NB4 (cell line): Measurements from ENCODE around the gene TSPAN18.

ENCODE experiments used
- CTCF ChIP-seq: IDR thresholded peaks from one replicate; pipeline ENCODE4 v1.5.1; 2012; ENCODE audit warnings: low read depth, low read length
- POLR2A ChIP-seq: IDR thresholded peaks from 2 replicates; pipeline ENCODE4 v1.6.1; 2011; ENCODE audit warnings: mild to moderate bottlenecking; ENCODE audit not compliant: insufficient read length; ENCODE audit errors: extremely low read depth

DNA sequence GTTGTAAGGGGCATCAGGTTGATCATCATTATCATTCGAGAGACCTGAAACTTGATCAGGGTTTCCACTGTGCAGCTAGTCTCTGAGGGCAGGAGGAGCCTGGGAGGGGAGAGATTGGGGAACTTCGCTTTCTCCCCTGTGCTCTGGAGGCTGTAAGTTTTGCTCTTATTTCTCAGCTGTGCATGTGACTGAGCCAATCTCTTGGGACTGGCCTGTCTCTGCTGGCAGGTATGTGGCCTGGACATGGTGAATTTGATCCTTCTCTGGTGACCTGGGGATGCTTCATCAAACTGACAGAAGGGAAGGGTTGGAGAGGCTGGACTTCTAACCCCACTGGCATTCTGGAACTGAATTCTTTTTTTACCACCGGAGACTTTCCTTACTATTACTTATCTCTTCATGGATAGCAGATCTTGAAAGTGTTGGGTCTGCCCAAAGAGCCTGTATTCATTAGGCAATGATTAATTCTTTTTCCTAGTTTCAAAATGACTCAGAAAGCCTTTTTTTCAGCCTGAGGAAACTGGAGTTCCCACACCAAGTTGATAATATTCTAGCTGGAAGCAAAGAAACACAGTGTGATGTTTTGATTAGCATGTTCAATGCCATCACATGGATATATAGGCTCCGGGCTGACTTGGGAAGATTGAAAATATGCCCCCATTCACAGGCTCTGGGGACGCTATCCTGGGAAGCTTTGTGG is 36.5 kb downstream of the TSPAN18 start:
- TF ChIP-seq POLR2A (no peak), CTCF (no peak)
